ENCODE data around the gene CEP85L. TPM values are rescaled to one million over a fixed set of nuclear protein-coding genes. Genes with fewer than 3 reads are reported as not detected.

The CEP85L gene
- polyA plus RNA-seq, 1 of the 3 experiments (the other 2 are of a cell fraction): 1.1 TPM

GRCh38 chr6:118668761-118669385 lies 17.5 kb upstream of the CEP85L start:
- Histone ChIP-seq H3K9me2 (no peaks in the 10 kb centered on the region), H3K27ac (ENCODE audit: low read depth in 2 of 2, low read length in 1 of 2) (0 out of 4 replicates have a peak overlapping the region, but pooled peaks of 1 of the 2 experiments have one; percentile 25), H3K9ac (no peak overlapping the region), H3K4me2 (no peak overlapping the region), H3K27me3 (ENCODE audit: insufficient read depth) (no peaks in the 10 kb centered on the region), H3K36me3 (replicated peaks in 1 of 2; ENCODE audit: control insufficient read depth in 1 of 2, insufficient read depth in 2 of 2, low read length in 1 of 2) (no peaks in the 10 kb centered on the region), H3K9me3 (no peaks in the 10 kb centered on the region), H3F3A (replicated peaks; ENCODE audit: insufficient read depth) (peaks cover 5% of the 10 kb centered on the region), H3K4me1 (ENCODE audit: control insufficient read depth in 1 of 2, insufficient read depth in 2 of 2, low read depth in 1 of 2, low read length in 1 of 2) (peaks cover 0 to 4% of the 10 kb centered on the region in 2 experiments; a peak in 1 of 4 replicates), H2AFZ (ENCODE audit: low read depth) (no peak overlapping the region), H3K4me3 (ENCODE audit: low read depth in 2 of 2, low read length in 1 of 2) (no peak overlapping the region), H4K20me1 (ENCODE audit: insufficient read depth) (no peaks in the 10 kb centered on the region), H3K79me2 (ENCODE audit: insufficient read depth) (no peaks in the 10 kb centered on the region)
- DNase-seq: no peak
- POLR2A ChIA-PET: no interaction called here
- CTCF ChIA-PET: no interaction called here
- no CpG with 5 or more reads among the region's 1 CpG for WGBS (ENCODE audit: low lambda C conversion rate)
- TF ChIP-seq, protein P1, sequence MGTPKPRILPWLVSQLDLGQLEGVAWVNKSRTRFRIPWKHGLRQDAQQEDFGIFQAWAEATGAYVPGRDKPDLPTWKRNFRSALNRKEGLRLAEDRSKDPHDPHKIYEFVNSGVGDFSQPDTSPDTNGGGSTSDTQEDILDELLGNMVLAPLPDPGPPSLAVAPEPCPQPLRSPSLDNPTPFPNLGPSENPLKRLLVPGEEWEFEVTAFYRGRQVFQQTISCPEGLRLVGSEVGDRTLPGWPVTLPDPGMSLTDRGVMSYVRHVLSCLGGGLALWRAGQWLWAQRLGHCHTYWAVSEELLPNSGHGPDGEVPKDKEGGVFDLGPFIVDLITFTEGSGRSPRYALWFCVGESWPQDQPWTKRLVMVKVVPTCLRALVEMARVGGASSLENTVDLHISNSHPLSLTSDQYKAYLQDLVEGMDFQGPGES (IDR thresholded peaks at IDR 0.05; ENCODE audit: low read depth, low read length): no peak
- no peak for TF ChIP-seq SIN3A (IDR thresholded peaks at IDR 0.05; ENCODE audit: borderline replicate concordance, low read depth, low read length)
- TF ChIP-seq TCF12 (IDR thresholded peaks at IDR 0.05): peak; percentile 46
- TF ChIP-seq USF1 (IDR thresholded peaks at IDR 0.05; ENCODE audit: borderline replicate concordance, low read depth): no peak
- TF ChIP-seq, protein P2, sequence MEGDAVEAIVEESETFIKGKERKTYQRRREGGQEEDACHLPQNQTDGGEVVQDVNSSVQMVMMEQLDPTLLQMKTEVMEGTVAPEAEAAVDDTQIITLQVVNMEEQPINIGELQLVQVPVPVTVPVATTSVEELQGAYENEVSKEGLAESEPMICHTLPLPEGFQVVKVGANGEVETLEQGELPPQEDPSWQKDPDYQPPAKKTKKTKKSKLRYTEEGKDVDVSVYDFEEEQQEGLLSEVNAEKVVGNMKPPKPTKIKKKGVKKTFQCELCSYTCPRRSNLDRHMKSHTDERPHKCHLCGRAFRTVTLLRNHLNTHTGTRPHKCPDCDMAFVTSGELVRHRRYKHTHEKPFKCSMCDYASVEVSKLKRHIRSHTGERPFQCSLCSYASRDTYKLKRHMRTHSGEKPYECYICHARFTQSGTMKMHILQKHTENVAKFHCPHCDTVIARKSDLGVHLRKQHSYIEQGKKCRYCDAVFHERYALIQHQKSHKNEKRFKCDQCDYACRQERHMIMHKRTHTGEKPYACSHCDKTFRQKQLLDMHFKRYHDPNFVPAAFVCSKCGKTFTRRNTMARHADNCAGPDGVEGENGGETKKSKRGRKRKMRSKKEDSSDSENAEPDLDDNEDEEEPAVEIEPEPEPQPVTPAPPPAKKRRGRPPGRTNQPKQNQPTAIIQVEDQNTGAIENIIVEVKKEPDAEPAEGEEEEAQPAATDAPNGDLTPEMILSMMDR (IDR thresholded peaks at IDR 0.05): no peak
- TF ChIP-seq PBX3 (IDR thresholded peaks at IDR 0.05): peak; percentile 24; the same call in 1 of the 2 replicates

DNA sequence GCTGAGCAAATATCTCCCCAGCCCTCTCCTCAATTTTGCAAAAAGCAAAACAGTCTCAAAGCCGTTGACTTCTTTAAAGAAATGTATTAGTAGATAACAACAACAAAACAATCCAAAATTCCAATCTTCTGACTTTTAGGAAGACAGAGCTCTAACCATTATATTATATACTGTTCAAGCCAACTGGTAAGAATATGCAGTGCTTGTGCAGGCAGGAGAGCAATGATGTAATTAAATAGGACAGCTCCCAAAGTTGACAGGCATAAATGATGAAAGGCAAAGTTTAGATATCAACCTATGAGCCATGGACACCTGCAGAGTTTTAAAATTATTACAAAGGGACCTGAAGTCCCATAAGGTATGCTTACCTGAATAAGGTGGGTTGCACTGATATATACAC lies 16.6 kb upstream of the CEP85L start:
- H3K27ac ChIP-seq (ENCODE audit: low read depth in 2 of 2, low read length in 1 of 2): no peak overlapping the region
- TF ChIP-seq, protein P3, sequence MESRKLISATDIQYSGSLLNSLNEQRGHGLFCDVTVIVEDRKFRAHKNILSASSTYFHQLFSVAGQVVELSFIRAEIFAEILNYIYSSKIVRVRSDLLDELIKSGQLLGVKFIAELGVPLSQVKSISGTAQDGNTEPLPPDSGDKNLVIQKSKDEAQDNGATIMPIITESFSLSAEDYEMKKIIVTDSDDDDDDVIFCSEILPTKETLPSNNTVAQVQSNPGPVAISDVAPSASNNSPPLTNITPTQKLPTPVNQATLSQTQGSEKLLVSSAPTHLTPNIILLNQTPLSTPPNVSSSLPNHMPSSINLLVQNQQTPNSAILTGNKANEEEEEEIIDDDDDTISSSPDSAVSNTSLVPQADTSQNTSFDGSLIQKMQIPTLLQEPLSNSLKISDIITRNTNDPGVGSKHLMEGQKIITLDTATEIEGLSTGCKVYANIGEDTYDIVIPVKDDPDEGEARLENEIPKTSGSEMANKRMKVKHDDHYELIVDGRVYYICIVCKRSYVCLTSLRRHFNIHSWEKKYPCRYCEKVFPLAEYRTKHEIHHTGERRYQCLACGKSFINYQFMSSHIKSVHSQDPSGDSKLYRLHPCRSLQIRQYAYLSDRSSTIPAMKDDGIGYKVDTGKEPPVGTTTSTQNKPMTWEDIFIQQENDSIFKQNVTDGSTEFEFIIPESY (IDR thresholded peaks at IDR 0.05; ENCODE audit: borderline replicate concordance, low read depth): no peak
- TF ChIP-seq POLR2AphosphoS5 (IDR thresholded peaks at IDR 0.05; ENCODE audit: low read depth, low read length): no peak
- TF ChIP-seq MXI1 (IDR thresholded peaks at IDR 0.05; ENCODE audit: low read depth, low read length): no peak
- no peak for TF ChIP-seq FOSL2 (IDR thresholded peaks at IDR 0.05; ENCODE audit: borderline replicate concordance, low read depth)
- TF ChIP-seq, protein P1 (IDR thresholded peaks at IDR 0.05; ENCODE audit: low read depth, low read length): no peak
- TF ChIP-seq USF1 (IDR thresholded peaks at IDR 0.05; ENCODE audit: borderline replicate concordance, low read depth): no peak
- no peaks in the 10 kb centered on the region for H3K27me3 ChIP-seq (ENCODE audit: insufficient read depth)
- no peak overlapping the region for H3K4me3 ChIP-seq (ENCODE audit: low read depth in 2 of 2, low read length in 1 of 2)
- no peaks in the 10 kb centered on the region for H3K9me3 ChIP-seq
- no peaks in the 10 kb centered on the region for H3K9me2 ChIP-seq
- CTCF ChIA-PET: no interaction called here
- 27% methylated on average over 1 of the region's 1 CpG for WGBS (ENCODE audit: low lambda C conversion rate)
- no peaks in the 10 kb centered on the region for H3K79me2 ChIP-seq (ENCODE audit: insufficient read depth)
- H2AFZ ChIP-seq (ENCODE audit: low read depth): no peak overlapping the region
- no peak overlapping the region for H3K9ac ChIP-seq
- no peaks in the 10 kb centered on the region for H4K20me1 ChIP-seq (ENCODE audit: insufficient read depth)
- peaks cover 0 to 4% of the 10 kb centered on the region in 2 experiments; a peak in 1 of 4 replicates for H3K4me1 ChIP-seq (ENCODE audit: control insufficient read depth in 1 of 2, insufficient read depth in 2 of 2, low read depth in 1 of 2, low read length in 1 of 2)
- H3F3A ChIP-seq (replicated peaks; ENCODE audit: insufficient read depth): peaks cover 5% of the 10 kb centered on the region
- H3K4me2 ChIP-seq: no peak overlapping the region
- POLR2A ChIA-PET: no interaction called here
- DNase-seq: no peak
- H3K36me3 ChIP-seq (replicated peaks in 1 of 2; ENCODE audit: control insufficient read depth in 1 of 2, insufficient read depth in 2 of 2, low read length in 1 of 2): no peaks in the 10 kb centered on the region

All from SK-N-SH (cell line).